WTC11 (cell line): ENCODE results near the gene BTF3. TPM values are rescaled to one million over a fixed set of nuclear protein-coding genes. Genes with fewer than 3 reads are reported as not detected.

Experiments used
- ATAC-seq: fragments of 200-7000 bp; cut with Tn5 transposase; 2 replicates; pipeline ENCODE4 v1.10.0; 2021; ENCODE audit warnings: mild to moderate bottlenecking, moderate library complexity
- Bru-seq: library from RNA; stranded (reverse); fragments of 400-500 nt; gene quantifications from one replicate; lab custom pipeline; 2021; lab: Mats Ljungman, UMichigan
- CTCF ChIA-PET: fragments of 300-600 bp; sonication (Branson Sonifier 250); formaldehyde crosslinking; loops from one replicate; lab custom pipeline; 2021; ENCODE audit warnings: antibody characterized with exemption; lab: Charles Lee
- POLR2A ChIA-PET: fragments of 350-600 bp; sonication (Branson Sonifier 250); formaldehyde crosslinking; loops from one replicate; lab custom pipeline; 2021; ENCODE audit warnings: antibody characterized with exemption; lab: Charles Lee
- DNase-seq: peaks from one replicate; pipeline ENCODE4 v3.0.0; 2021; ENCODE audit warnings: low spot score
- H3K27ac Mint-ChIP-seq: 2 replicates; pipeline ENCODE4 v1.8.0; 2021; ENCODE audit warnings: mixed read lengths
- H3K27me3 Mint-ChIP-seq: 2 replicates; pipeline ENCODE4 v1.8.0; 2021; ENCODE audit warnings: low read depth, mild to moderate bottlenecking, moderate library complexity, mixed read lengths
- H3K36me3 Mint-ChIP-seq: 2 replicates; pipeline ENCODE4 v1.8.0; 2021; ENCODE audit warnings: mixed read lengths
- H3K4me1 Mint-ChIP-seq: 2 replicates; pipeline ENCODE4 v1.8.0; 2022; ENCODE audit warnings: mixed read lengths
- H3K4me3 Mint-ChIP-seq: 2 replicates; pipeline ENCODE4 v1.8.0; 2021; ENCODE audit warnings: mild to moderate bottlenecking, moderate library complexity, mixed read lengths
- H3K9me3 Mint-ChIP-seq: 2 replicates; pipeline ENCODE4 v1.8.0; 2021; ENCODE audit warnings: mixed read lengths
- AFF4 ChIP-seq: sonication (generic); formaldehyde crosslinking; IDR thresholded peaks from 2 replicates; pipeline ENCODE4 v1.8.1; 2023; ENCODE audit warnings: mild to moderate bottlenecking, missing genetic modification reagents, borderline replicate concordance
- ATF3 ChIP-seq: sonication (generic); formaldehyde crosslinking; conservative IDR thresholded peaks from 2 replicates; pipeline ENCODE4 v1.8.1; 2022; ENCODE audit warnings: mild to moderate bottlenecking, missing genetic modification reagents
- CREM ChIP-seq: sonication (generic); formaldehyde crosslinking; IDR thresholded peaks from 2 replicates; pipeline ENCODE4 v1.8.1; 2022; ENCODE audit warnings: mild to moderate bottlenecking, missing genetic modification reagents, moderate library complexity
- ESRRA ChIP-seq: sonication (generic); formaldehyde crosslinking; IDR thresholded peaks from 2 replicates; pipeline ENCODE4 v1.8.1; 2022; ENCODE audit warnings: mild to moderate bottlenecking, missing genetic modification reagents, borderline replicate concordance
- FOXP1 ChIP-seq: sonication (generic); formaldehyde crosslinking; IDR thresholded peaks from 2 replicates; pipeline ENCODE4 v1.8.0; 2022; ENCODE audit warnings: missing genetic modification reagents, mild to moderate bottlenecking, moderate library complexity, borderline replicate concordance
- GABPB1 ChIP-seq: sonication (generic); formaldehyde crosslinking; IDR thresholded peaks from 2 replicates; pipeline ENCODE4 v1.8.1; 2023; ENCODE audit warnings: mild to moderate bottlenecking, missing genetic modification reagents
- HMGXB4 ChIP-seq: sonication (generic); formaldehyde crosslinking; IDR thresholded peaks from 2 replicates; pipeline ENCODE4 v1.8.1; 2023; ENCODE audit warnings: mild to moderate bottlenecking, moderate library complexity, missing genetic modification reagents
- IRF1 ChIP-seq: sonication (generic); formaldehyde crosslinking; IDR thresholded peaks from 2 replicates; pipeline ENCODE4 v1.8.0; 2023; ENCODE audit warnings: missing genetic modification reagents
- JAZF1 ChIP-seq: fragments of 250-450 bp; sonication (Bioruptor Pico); IDR thresholded peaks from 2 replicates; pipeline ENCODE4 v1.9.0; 2021; ENCODE audit warnings: moderate library complexity, mild to moderate bottlenecking, inconsistent platforms
- MAX ChIP-seq: sonication (generic); formaldehyde crosslinking; IDR thresholded peaks from 2 replicates; pipeline ENCODE4 v1.8.0; 2022; ENCODE audit warnings: mild to moderate bottlenecking, missing genetic modification reagents
- MXD4 ChIP-seq: fragments of 250-450 bp; sonication (Bioruptor Pico); IDR thresholded peaks from 2 replicates; pipeline ENCODE4 v1.8.0; 2021; ENCODE audit warnings: mild to moderate bottlenecking, moderate library complexity, borderline replicate concordance
- NR1H2 ChIP-seq: sonication (generic); formaldehyde crosslinking; IDR thresholded peaks from 2 replicates; pipeline ENCODE4 v1.9.0; 2021; ENCODE audit warnings: mild to moderate bottlenecking, moderate library complexity, missing genetic modification reagents
- SP1 ChIP-seq: sonication (generic); formaldehyde crosslinking; conservative IDR thresholded peaks from 2 replicates; pipeline ENCODE4 v1.8.1; 2022; ENCODE audit warnings: missing genetic modification reagents
- TCF7 ChIP-seq: sonication (generic); formaldehyde crosslinking; IDR thresholded peaks from 2 replicates; pipeline ENCODE4 v1.8.0; 2022; ENCODE audit warnings: mild to moderate bottlenecking, low read depth, missing genetic modification reagents, moderate library complexity
- TP53 ChIP-seq: sonication (generic); formaldehyde crosslinking; IDR thresholded peaks from 2 replicates; pipeline ENCODE4 v1.8.1; 2023; ENCODE audit warnings: mild to moderate bottlenecking, missing genetic modification reagents
- USF2 ChIP-seq: sonication (generic); formaldehyde crosslinking; IDR thresholded peaks from 2 replicates; pipeline ENCODE4 v1.8.1; 2023; ENCODE audit warnings: mild to moderate bottlenecking, missing genetic modification reagents, moderate library complexity
- ZMAT4 ChIP-seq: fragments of 250-450 bp; sonication (Bioruptor Pico); IDR thresholded peaks from 2 replicates; pipeline ENCODE4 v1.9.0; 2021; ENCODE audit warnings: mild to moderate bottlenecking
- ZNF121 ChIP-seq: sonication (generic); formaldehyde crosslinking; IDR thresholded peaks from 2 replicates; pipeline ENCODE4 v1.8.0; 2023; ENCODE audit warnings: missing genetic modification reagents
- long read RNA-seq, 3 experiments: library from RNA in 1 of 3; library from capped mRNA in 1 of 3; library from polyadenylated mRNA in 1 of 3; unstranded in 2 of 3; stranded (forward) in 1 of 3; transcript quantifications; one replicate each; pipeline ENCODE4 v2.0.0, GENCODE V29; 2021
- total RNA-seq: library from RNA; stranded (reverse); gene quantifications from 3 replicates; pipeline ENCODE4 v1.2.3, GENCODE V29; 2021
- TF ChIP-seq, protein P1 (sequence below): sonication (generic); formaldehyde crosslinking; conservative IDR thresholded peaks from 2 replicates; pipeline ENCODE4 v1.8.1; 2023; ENCODE audit warnings: mild to moderate bottlenecking, low read depth, missing genetic modification reagents, moderate library complexity
- TF ChIP-seq, protein P2 (sequence below): sonication (generic); formaldehyde crosslinking; IDR thresholded peaks from 2 replicates; pipeline ENCODE4 v1.8.0; 2022; ENCODE audit warnings: mild to moderate bottlenecking, missing genetic modification reagents

BTF3 gene
- total RNA-seq: 736 to 764 TPM (median 736 TPM) in 3 replicates
- percentile 99 among the genes with signal in this experiment for Bru-seq, nascent RNA
- long read RNA-seq, experiment 1, transcript BTF3-201 (6 exons, 897 nt): major isoform, 601 of 731 reads
- long read RNA-seq, experiment 1, transcript BTF3-202 (6 exons, 1,237 nt): minor isoform, 94 of 731 reads
- long read RNA-seq, experiment 1, partial matches to known transcripts: 20 of 731 reads
- long read RNA-seq, experiment 1, other reads (novel, unspliced or antisense): 15 of 731 reads
- long read RNA-seq, experiment 2, partial matches to known transcripts: 103 of 1,190 reads
- long read RNA-seq, experiment 2, other reads (novel, unspliced or antisense): 1,085 of 1,190 reads
- long read RNA-seq, experiment 3, transcript BTF3-202 (6 exons, 1,237 nt): minor isoform, 558 of 4,399 reads
- long read RNA-seq, experiment 3, transcript BTF3-201 (6 exons, 897 nt): major isoform, 3,749 of 4,399 reads
- long read RNA-seq, experiment 3, partial matches to known transcripts: 13 of 4,399 reads
- long read RNA-seq, experiment 3, other reads (novel, unspliced or antisense): 76 of 4,399 reads

DNA sequence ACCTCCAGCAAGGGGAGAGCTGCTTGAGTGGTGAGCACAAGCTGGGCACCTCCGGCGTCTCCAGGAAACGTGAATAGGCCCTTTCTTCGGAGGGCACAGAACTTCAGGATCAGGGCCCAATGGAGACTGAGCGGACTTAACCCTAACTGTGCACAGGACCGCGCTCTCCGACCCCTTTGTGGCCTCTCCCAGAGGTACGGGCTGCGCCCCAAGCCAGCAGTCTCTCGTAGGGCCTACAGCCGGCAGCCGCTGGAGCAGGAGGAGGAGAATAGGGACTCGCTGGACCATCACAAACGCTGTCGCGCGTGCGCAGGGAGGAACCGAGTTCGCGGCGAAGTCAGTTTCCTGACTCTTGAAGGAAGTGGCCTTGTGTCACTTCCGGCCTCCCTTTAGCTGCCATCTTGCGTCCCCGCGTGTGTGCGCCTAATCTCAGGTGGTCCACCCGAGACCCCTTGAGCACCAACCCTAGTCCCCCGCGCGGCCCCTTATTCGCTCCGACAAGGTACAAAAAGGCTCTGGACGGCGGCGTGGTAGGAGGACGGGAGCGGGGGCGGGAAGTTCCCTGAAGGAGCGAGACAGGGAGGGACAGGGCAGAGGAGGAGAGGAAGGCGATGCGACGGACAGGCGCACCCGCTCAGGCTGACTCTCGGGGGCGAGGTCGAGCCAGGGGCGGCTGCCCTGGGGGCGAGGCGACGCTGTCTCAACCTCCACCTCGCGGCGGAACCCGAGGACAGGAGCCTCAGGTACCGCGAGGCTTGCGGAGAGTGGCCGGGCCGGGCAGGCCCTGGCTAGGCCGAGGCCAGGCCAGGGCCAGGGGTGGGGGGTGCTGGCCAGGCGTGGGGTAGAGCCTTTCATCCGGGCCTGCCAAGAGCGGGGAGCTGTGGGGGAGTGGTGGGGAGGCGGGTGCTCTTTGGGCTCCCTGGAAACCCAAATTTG is at the start of gene BTF3:
TSS of gene BTF3 (plus strand) at position 386 of the 936 bp plus-strand sequence. CDS start at position 612, 226 bp downstream.
- H3K36me3 Mint-ChIP-seq: peaks cover 41% of the 10 kb centered on the region
- ChIA-PET POLR2A (interaction anchor here (0.5 to 2.8 kb wide), 6 partner anchors 11 to 1138 kb away, joined by 3 to 21 read pairs (median 4); no protein-coding TSS in a partner anchor), CTCF (interaction anchor here (0.9 to 1.9 kb wide), 4 partner anchors 12 to 50 kb away, joined by 3 to 13 read pairs (median 7); partner anchors contain the start of gene FOXD1)
- DNase-seq (peak; percentile 89), ATAC-seq (peak; percentile 86)
- no peaks in the 10 kb centered on the region for H3K27me3 Mint-ChIP-seq
- H3K27ac Mint-ChIP-seq: peak within 1 kb of the TSS; percentile 96
- H3K4me3 Mint-ChIP-seq: peak within 1 kb of the TSS; percentile 91
- H3K4me1 Mint-ChIP-seq: peaks cover 49% of the 10 kb centered on the region
- no peaks in the 10 kb centered on the region for H3K9me3 Mint-ChIP-seq
- no peak for TF ChIP-seq ZMAT4
- TF ChIP-seq ESRRA (CRISPR knock-in tag): peak; percentile 26; the same call in 1 of the 2 replicates
- TF ChIP-seq AFF4 (CRISPR knock-in tag): peak; percentile 84; the same call in 1 of the 2 replicates
- TF ChIP-seq MAX (CRISPR knock-in tag): peak; percentile 86
- 0 out of 2 replicates have a peak, but pooled peaks have one; percentile 31 for TF ChIP-seq USF2 (CRISPR knock-in tag)
- peak; percentile 56 for TF ChIP-seq SP1 (CRISPR knock-in tag)
- TF ChIP-seq CREM: peak; percentile 47; the same call in 1 of the 2 replicates
- TF ChIP-seq IRF1 (CRISPR knock-in tag): peak; percentile 77; the same call in 1 of the 2 replicates
- peak; percentile 43; the same call in 1 of the 2 replicates for TF ChIP-seq TCF7
- peak; percentile 54; the same call in 1 of the 2 replicates for TF ChIP-seq NR1H2 (CRISPR knock-in tag)
- TF ChIP-seq FOXP1 (CRISPR knock-in tag): peak; percentile 80; the same call in 1 of the 2 replicates
- no peak for TF ChIP-seq ATF3 (CRISPR knock-in tag)
- TF ChIP-seq, protein P1, sequence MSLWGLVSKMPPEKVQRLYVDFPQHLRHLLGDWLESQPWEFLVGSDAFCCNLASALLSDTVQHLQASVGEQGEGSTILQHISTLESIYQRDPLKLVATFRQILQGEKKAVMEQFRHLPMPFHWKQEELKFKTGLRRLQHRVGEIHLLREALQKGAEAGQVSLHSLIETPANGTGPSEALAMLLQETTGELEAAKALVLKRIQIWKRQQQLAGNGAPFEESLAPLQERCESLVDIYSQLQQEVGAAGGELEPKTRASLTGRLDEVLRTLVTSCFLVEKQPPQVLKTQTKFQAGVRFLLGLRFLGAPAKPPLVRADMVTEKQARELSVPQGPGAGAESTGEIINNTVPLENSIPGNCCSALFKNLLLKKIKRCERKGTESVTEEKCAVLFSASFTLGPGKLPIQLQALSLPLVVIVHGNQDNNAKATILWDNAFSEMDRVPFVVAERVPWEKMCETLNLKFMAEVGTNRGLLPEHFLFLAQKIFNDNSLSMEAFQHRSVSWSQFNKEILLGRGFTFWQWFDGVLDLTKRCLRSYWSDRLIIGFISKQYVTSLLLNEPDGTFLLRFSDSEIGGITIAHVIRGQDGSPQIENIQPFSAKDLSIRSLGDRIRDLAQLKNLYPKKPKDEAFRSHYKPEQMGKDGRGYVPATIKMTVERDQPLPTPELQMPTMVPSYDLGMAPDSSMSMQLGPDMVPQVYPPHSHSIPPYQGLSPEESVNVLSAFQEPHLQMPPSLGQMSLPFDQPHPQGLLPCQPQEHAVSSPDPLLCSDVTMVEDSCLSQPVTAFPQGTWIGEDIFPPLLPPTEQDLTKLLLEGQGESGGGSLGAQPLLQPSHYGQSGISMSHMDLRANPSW (CRISPR knock-in tag): no peak
- TF ChIP-seq, protein P2, sequence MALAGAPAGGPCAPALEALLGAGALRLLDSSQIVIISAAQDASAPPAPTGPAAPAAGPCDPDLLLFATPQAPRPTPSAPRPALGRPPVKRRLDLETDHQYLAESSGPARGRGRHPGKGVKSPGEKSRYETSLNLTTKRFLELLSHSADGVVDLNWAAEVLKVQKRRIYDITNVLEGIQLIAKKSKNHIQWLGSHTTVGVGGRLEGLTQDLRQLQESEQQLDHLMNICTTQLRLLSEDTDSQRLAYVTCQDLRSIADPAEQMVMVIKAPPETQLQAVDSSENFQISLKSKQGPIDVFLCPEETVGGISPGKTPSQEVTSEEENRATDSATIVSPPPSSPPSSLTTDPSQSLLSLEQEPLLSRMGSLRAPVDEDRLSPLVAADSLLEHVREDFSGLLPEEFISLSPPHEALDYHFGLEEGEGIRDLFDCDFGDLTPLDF (CRISPR knock-in tag): no peak
- TF ChIP-seq HMGXB4 (CRISPR knock-in tag): peak; percentile 31; the same call in 1 of the 2 replicates
- TF ChIP-seq TP53: peak; percentile 70
- TF ChIP-seq GABPB1 (CRISPR knock-in tag): 0 out of 2 replicates have a peak, but pooled peaks have one; percentile 48
- 0 out of 2 replicates have a peak, but pooled peaks have one; percentile 2 for TF ChIP-seq ZNF121 (CRISPR knock-in tag)
- TF ChIP-seq MXD4 (CRISPR knock-in tag): no peak
- TF ChIP-seq JAZF1 (CRISPR knock-in tag): no peak
